MV-4-11 (cell line): ENCODE measurements around the gene FAM156A.
"Not testable (repeated sequence)": the region's sequence is repeated elsewhere in the genome, so short reads cannot be mapped to it uniquely, and the experiment has no call there.

ENCODE experiments used
- DNase-seq: peaks from one replicate; lab custom pipeline; 2025; lab: John Stamatoyannopoulos, UW

FAM156A gene

GRCh38 chrX:52905531-52905930, 52.8 kb downstream of the FAM156A start:
- not testable (repeated sequence) for DNase-seq
